GM21786 (cell line): Measurements from ENCODE around the gene KTI12.
"Not testable (repeated sequence)": the region's sequence is repeated elsewhere in the genome, so short reads cannot be mapped to it uniquely, and the experiment has no call there.

Experiments used
- ATAC-seq: cut with Tn5 transposase; IDR thresholded peaks from one replicate; pipeline ENCODE4 v1.9.1; 2021; ENCODE audit not compliant: unreplicated experiment

KTI12 gene, protein sequence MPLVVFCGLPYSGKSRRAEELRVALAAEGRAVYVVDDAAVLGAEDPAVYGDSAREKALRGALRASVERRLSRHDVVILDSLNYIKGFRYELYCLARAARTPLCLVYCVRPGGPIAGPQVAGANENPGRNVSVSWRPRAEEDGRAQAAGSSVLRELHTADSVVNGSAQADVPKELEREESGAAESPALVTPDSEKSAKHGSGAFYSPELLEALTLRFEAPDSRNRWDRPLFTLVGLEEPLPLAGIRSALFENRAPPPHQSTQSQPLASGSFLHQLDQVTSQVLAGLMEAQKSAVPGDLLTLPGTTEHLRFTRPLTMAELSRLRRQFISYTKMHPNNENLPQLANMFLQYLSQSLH

DNA sequence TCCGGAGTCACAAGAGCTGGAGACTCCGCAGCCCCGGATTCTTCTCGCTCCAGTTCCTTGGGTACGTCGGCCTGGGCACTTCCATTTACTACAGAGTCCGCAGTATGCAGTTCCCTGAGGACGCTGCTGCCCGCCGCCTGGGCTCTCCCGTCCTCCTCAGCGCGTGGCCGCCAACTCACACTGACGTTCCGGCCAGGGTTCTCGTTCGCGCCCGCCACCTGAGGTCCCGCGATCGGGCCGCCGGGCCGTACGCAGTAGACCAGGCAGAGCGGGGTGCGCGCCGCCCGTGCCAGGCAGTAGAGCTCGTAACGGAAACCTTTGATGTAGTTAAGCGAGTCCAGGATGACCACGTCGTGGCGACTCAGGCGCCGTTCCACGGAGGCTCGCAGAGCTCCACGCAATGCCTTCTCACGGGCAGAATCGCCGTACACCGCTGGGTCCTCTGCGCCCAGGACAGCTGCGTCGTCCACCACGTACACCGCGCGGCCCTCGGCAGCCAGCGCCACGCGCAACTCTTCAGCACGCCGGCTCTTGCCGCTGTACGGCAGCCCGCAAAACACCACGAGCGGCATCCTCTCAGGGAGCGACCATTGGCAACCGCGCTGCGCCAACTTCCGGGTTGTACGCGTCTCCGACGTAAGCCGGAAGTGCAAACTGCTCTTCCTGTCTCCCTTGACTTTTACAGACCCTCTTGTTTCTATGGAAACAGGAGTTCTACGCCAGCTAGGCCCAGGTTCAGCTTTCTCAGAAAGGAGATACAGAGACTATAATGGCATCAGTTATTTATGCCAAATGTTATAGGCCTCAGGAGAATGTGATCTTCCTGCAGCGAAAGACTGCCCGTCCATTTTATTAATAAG lies at the start of gene KTI12:
TSS of gene KTI12 (minus strand) at position 621 of the 860 bp plus-strand sequence. CDS start at position 572, 49 bp downstream.
- peak; percentile 73 for ATAC-seq

DNA sequence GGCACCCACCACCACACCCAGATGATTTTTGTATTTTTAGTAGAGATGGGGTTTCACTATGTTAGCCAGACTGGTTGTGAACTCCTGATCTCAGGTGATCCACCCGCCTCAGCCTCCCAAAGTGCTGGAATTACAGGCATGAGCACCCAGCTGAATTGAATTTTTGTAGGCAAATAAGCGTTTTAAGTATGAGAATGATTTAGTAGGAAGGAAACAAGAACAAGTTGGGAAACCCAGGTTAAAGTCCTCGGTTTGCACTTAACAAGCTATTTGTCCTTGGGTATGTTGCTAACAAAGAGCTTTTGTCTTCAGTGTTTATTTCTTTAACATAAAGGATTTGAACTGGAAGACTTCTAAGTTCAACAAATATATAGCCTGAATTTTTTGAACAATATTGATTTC lies 46.4 kb upstream of the KTI12 start:
- ATAC-seq = no peak

DNA sequence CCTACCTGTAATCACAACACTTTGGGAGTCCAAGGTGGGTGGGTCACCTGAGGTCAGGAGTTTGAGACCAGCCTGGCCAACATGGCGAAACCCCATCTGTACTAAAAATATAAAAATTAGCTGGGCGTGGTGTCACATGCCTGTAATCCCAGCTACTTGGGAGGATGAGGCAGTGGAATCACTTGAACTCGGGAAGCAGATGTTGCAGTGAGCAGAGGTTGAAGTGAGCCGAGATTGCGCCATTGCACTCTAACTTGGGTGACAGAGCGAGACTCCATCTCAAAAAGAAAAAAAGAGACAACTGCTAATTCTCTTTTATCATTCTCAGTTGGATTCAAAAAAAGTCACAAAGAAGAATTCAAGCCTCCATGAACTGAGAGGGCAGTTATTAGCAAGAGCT lies 43.7 kb upstream of the KTI12 start:
- not testable (repeated sequence) for ATAC-seq

DNA sequence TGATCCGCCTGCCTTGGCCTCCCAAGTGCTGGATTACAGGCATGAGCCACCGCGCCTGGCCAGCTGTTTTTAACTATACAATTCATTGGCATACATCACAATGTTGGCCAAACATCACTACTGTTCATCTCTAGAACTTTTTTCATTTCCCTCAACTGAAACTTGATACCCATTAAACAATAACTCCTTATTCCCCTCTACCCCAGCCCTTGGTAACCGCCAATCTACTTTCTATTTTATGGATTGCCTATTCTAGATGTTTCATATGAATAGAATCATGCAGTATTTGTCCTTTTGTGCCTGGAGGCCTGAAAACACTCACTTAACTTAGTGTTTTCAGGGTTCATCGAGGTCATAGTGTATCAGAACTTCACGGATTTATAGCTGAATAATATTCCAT lies 38.7 kb upstream of the KTI12 start:
- no peak for ATAC-seq

DNA sequence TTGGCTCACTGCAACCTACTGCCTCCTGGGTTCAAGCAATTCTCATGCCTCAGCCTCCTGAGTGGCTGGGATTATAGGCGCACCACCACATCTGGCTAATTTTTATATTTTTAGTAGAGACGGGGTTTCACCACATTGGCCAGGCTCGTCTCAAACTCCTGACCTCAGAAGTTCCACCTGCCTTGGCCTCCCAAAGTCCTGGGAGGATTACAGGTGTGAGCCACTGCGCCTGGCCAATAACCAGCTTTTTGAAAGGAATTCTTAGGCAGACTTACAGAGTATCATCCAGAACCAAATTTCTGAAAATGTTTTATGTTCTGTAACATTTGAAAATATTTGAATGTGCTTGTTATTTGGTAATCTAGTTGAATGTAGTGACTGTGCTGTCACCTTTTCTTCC lies 37.1 kb upstream of the KTI12 start:
- ATAC-seq = no peak

DNA sequence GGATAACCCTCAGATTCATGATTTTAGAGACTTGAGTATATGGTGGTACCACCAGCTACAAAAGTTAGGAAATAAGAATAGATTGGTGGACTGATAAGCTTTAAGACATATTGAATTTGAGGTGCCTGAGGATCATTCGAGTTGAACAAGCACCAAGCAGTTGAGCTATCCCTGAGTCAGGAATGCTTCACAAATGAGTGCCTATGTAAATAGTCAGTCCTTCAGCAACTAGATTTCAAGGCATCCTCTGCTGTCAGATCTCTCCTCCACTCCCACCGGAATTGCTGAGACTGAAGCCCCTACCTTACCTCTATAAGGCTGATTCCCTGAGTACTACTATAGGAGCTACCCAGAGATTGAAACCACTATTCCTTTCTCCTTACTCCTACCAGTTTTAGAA lies 29.6 kb upstream of the KTI12 start:
- no peak for ATAC-seq

DNA sequence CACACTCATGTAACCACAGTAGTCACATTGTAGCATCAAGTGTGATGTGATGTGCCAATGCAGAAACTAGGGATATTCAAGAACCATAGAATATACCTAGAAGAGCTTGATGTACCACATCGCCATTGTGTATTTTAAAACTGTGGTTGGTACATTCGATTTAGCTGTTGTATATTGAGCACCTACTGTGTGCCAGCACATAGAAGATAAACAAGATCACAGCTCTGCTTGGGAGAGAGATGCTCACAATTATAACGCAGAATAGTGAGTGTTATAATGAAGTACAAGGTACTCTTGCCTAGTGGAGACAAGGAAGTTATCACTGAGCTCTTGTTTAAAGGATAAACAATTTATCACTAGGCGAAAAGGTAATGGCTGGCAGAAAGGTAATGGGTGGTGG lies 27.2 kb upstream of the KTI12 start:
- no peak for ATAC-seq

DNA sequence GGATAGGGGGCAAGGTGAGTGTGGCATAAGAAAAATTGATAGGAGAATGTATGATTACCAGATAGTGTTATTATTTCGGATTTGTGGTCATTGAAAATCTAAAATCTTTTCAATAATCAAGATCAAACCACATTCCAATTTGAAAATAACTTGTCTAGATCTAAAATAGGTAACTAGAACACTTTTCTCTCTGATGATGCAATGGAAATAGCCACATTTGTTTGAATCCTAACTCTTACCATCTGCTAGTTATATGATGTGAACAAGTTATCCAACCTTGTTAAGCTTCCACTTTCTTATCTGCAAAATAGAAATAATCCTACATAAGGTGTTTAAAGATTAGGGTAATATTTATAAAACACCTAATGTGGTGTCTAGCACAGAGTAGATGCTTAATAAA lies 26.3 kb upstream of the KTI12 start:
- ATAC-seq = no peak

DNA sequence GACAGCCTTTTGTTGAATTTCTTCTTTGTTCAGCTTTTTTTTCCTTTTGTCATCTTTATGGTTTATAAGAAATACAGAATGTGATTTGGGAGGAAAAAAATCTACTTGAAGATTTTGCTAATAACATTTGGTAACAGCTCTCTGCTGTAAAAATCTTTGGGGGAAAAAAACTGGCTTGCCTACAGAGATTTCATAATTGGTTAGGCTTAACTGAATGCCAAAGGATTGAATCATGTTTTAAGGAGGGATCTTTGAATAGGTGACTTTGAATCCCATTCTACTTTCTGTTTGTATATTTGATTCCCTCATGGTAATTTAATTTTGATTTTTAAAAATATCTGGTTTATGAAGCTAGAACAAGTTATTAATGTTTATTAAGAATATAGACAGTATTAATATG lies 25.7 kb upstream of the KTI12 start:
- ATAC-seq = no peak

DNA sequence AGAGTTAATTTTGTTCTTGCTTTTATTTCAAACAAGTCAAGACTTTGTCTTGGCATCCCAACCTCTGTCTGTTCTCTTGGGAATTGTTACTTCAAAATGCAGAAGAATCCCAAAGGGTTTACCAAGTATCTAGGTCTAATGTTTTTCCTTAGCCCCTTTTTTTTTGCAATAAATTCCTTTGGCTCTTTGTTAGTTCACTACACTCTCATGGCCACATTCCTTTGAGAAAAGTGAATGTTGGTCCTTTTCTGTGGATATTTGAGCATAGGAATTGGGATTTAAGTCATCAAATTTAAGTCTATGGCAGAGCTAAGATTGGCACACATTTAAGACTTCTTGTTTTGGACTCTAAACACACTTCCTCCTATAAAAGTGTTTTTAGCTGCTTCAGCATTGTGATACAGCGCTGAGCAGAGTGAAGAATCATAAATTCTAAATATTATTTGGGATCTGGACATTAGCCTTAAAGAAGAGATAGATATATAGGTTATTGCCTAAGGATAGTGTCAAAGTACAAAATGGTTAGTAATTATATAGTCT lies 24.3 kb upstream of the KTI12 start:
- no peak for ATAC-seq

DNA sequence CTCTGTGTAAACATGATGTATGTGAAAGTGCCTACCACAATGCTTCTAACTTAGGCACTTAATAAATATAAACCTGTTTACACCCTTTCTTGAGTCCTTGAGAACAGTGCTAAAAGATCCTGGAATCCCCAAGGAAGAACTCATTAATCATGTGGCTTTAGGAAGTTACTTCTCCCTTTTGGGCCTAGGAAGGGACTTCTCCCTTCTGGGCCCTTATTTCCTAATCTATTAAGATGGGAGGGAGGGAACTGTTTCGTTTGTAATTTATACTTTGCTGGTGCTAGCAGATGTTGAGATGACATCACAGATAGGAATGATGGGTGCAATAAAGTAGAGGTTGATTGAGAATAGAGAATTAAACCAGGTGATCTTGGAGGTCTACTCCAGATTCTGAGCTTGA lies 23.6 kb upstream of the KTI12 start:
- no peak for ATAC-seq

DNA sequence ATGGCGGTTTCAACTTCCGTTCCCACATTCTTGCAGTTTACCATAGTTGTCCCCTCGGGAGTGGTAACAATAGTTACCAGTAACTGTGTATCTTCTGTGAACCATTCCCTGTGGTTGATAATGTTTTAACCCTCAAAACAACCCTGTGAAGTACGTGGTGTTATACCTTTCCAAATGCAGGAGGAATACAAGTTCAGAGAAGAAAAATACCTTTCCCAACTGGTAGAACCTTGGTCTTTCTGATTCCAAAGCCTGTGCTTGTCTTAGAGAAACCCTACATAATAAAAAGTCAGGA lies 23.3 kb upstream of the KTI12 start:
- ATAC-seq = peak; percentile 33

DNA sequence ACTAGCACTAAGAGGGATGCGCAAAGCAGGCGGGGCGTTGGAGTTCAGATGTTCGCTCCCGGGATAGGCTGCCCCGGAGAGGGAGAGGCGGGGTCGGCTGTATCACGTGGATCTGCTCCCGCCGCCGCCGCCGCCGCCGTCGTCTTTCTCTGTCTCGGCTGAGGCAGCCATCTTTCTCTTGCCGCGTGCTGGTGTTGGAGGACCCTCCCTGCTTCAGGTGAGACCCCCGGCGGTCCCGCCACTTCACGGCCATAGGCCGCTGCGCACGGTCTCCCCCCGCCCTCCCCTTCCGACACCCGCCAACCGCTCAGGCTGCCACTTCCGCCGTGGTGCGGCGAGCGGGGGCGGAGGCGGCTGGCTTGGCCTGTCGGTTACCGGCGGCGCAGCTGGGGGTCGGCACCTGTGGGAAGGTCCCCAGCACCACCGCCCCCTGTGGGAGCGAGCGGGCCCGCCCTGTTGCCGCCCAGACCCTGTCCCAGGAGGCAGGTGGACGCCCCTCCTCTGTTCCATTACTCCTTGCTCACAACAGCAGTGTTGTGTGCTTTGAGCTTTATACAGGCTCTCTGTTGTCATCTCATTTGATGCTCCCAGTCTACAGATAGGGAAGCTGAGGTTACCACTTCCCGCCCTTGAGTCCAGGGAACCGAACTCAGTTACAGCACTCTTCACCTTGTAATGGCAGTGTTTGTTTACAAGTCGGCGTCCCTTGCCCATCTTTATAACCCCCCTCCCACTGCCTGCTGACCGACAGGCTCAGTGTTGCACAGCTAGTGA lies 22.7 kb upstream of the KTI12 start, which contains the start of gene BTF3L4:
TSS of gene BTF3L4 (plus strand) at position 133 of the 774 bp plus-strand sequence. CDS start 3,553 bp downstream, outside the sequence.
- ATAC-seq = peak; percentile 80

DNA sequence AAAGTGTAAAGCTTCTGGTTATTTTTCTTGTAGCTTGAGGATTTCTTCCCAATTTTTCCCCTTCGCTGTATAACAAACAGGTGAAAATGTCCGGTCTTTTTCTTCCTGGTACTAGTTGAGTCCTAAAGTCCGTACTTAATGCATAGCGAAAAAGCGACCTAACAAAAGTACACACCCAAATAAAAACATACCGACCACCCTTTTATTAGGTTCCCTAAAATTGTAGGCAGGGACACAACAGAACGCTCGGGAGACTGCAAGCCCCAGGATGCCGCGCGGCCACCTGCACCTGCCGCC lies 22.2 kb upstream of the KTI12 start:
- no peak for ATAC-seq

DNA sequence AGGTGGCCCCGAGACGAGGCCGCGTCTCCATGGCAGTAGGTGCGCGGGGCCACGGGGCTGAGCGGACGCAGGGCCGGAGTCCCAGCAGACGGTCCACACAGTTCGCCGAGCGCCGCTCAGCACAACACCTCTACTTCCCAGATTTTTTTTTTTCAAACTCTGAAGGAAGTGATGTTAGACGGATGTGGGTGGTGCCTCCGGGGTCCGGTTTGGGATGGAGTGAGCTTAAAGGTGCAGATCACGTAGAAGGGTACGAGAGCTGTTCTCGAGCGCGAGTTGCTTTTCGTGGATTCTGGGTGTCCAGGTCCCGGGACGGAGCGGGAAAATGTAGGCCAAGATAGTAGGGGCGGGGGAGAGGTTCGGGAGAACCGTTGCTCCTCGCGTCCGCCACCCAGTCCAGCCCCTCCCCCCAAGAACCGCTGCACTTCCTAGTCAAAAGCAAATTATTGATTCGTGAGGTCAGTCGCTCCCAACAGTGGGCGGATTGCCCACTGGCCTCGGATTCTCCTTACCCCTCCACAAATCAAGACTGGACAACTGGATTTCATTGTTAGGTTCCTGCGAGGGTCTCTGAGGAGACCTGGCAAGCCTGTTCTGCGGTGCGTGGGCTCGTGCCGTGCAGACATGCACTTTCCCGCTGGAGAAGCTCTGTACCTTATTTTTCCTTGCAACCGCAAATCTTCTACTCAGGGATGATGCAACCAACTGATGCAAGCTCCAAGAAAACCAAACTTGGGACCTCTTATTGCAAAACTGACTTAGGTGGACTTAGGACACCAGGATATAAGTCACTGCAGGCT lies 21.7 kb upstream of the KTI12 start, which contains the start of gene TXNDC12:
TSS of gene TXNDC12 (minus strand) at position 126 of the 800 bp plus-strand sequence. CDS start at position 31, 95 bp downstream.
- ATAC-seq = peak; percentile 45

DNA sequence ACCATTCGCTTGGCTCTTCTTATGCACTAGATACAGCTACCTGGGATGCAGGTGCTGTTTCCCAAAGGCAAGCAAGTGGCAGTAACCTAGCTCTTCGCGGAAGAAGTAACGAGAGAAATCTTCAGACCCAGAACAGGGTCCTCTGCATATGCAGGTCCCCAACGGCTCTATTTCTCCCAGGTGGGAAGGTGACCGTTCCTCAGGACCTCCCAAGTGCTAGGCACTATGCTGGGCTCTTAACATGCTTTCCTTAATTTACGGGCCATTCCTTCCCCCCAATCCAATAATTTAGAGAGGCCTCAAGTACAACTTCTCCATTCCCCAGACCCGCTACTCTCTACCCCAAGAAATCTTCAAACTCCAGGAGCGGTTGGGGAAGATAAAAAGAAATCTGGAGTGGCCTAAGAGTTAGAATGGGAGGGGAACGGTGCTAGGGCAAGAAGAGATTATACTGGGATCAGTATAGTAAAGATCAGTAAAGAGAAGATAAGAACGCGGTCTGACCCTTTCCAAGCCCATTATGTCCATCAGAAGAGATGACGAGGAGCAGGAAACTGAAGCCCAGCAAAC lies 21.0 kb upstream of the KTI12 start:
- no peak for ATAC-seq

DNA sequence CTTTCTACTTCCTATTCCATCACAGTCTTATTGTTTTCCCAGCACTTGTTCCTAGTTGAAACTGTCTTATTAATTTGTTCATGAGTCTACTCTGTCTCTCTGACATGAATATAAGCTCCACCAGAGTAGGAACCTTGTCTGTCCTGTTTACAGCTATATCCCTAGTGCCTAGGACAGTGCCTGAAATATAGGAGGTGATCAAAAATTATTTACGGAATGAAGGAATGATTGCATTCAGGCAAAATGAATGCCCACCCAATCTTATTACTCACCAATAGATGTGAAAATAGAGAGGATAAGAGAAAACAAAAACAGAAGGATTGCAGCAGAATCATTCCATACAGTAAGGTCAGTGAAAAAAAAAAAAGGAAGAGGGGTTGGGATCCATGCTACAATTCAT lies 20.3 kb upstream of the KTI12 start:
- no peak for ATAC-seq

DNA sequence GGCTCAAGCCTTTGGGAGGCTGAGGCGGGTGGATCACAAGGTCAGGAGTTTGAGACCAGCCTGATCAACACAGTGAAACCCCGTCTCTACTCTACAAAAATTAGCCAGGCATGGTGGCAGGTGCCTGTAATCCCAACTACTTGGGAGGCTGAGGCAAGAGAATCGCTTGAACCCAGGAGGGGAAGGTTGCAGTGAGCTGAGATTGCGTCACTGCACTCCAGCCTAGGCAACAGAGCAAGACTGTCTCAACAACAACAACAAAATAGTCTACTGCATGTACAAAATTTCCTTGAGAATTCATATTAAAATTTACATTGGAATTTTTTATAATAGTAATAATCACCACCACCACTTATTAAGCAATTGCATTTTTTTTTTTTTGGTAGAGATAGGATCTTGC lies 15.7 kb upstream of the KTI12 start:
- not testable (repeated sequence) for ATAC-seq

DNA sequence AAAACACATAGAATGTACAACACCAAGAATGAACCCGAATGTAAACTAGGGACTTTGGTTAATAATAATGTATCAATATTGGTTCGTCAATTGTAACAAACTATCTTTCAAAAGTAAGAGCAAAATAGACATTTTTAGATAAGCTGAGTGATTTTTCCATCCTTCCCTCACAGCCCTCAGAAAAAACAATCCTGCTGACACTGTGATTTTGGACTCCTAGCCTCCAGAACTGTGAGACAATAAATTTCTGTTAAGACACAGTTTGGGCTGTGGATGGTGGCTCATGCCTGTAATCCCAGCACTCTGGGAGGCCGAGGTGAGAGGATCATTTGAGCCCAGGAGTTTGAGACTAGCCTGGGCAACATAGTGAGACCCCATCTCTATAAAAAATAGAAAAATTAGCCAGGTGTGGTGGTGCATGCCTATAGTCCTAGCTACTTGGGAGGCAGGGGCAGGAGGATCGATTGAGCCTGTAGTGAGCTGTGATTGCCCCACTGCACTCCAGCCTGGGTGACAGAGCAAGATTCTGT lies 12.1 kb upstream of the KTI12 start:
- not testable (repeated sequence) for ATAC-seq

DNA sequence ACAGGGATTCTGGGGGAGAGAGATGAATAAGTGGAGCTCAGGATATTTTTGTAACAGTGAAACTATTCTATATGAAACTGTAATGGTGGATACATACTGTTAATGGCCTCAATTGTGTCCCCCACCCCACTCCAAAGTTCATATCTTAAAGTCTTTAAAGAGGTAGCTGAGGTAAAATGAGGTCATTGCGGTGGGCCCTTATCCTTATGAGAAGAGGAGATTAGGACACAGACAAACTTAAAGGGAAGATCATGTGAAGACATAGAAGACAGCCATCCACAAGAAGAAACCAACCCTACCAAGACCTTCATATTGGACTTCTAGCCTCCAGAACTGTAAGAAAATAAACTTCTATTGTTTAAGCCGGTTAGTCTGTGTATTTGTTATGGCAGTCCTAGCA lies 11.6 kb upstream of the KTI12 start:
- no peak for ATAC-seq
